Right renal cortex interstitium (tissue), 3 donors: ENCODE data around the gene SSR4. TPM values are rescaled to one million over a fixed set of nuclear protein-coding genes. Genes with fewer than 3 reads are reported as not detected.

ENCODE experiments used
- DNase-seq, 3 donors: peaks; one replicate each; pipeline ENCODE4 v3.0.0-alpha.2; 2013; ENCODE audit warnings: low read depth in 3 of 3, low spot score in 2 of 3
- polyA plus RNA-seq, 3 donors: library from polyadenylated mRNA; unstranded; fragments of 120-200 nt; gene quantifications; one replicate each; pipeline ENCODE4 v1.2.1, GENCODE V29; 2013; ENCODE audit not compliant: insufficient read length in 3 of 3

SSR4 gene
- polyA plus RNA-seq, 3 donors: 135 to 164 (median 160) TPM

- DNase-seq: no peak
Observed at GRCh38 chrX:153769158-153769864, 25.2 kb upstream of the SSR4 start.

- no peak for DNase-seq
Observed at GRCh38 chrX:153769865-153770600, 24.4 kb upstream of the SSR4 start.

- DNase-seq: no peak
Observed at GRCh38 chrX:153770601-153771414, 23.7 kb upstream of the SSR4 start.

- no peak for DNase-seq
Observed at GRCh38 chrX:153771415-153772315, 22.8 kb upstream of the SSR4 start.

- DNase-seq: no peak
Observed at GRCh38 chrX:153772316-153773217, 21.9 kb upstream of the SSR4 start.

GRCh38 chrX:153773218-153773611 lies 21.3 kb upstream of the SSR4 start:
- DNase-seq: no peak

DNA sequence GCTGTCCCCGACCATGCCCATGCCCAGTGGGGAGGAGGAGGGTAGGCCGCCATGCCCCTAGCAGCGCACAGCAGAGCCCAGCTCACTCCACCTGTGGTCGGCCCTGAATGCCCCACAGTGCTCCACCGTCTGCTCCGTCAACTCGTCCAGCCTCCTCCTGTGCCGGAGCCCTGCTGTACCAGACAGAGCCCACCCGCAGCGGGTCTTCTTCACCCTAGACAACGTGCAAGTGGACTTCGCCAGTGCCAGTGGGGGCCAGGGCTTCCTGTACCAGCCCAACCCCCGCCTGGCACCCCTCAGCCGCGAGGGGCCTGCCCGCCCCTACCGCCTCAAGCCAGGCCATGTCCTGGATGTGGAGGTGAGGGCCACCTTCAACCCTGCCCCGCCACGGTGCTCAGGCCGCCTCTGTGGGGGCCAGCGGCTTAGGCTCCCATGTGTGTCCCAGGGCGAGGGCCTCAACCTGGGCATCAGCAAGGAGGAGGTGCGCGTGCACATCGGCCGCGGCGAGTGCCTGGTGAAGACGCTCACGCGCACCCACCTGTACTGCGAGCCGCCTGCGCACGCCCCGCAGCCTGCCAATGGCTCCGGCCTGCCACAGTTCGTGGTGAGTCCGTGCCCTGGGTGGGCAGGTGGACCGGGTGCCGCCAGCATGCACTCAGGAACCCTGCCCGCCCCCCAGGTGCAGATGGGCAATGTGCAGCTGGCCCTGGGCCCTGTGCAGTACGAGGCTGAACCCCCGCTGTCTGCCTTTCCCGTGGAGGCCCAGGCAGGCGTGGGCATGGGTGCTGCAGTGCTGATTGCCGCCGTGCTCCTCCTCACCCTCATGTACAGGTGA lies 20.5 kb upstream of the SSR4 start:
- DNase-seq: no peak

GRCh38 chrX:153774576-153775292 lies 19.7 kb upstream of the SSR4 start:
- no peak for DNase-seq

DNA sequence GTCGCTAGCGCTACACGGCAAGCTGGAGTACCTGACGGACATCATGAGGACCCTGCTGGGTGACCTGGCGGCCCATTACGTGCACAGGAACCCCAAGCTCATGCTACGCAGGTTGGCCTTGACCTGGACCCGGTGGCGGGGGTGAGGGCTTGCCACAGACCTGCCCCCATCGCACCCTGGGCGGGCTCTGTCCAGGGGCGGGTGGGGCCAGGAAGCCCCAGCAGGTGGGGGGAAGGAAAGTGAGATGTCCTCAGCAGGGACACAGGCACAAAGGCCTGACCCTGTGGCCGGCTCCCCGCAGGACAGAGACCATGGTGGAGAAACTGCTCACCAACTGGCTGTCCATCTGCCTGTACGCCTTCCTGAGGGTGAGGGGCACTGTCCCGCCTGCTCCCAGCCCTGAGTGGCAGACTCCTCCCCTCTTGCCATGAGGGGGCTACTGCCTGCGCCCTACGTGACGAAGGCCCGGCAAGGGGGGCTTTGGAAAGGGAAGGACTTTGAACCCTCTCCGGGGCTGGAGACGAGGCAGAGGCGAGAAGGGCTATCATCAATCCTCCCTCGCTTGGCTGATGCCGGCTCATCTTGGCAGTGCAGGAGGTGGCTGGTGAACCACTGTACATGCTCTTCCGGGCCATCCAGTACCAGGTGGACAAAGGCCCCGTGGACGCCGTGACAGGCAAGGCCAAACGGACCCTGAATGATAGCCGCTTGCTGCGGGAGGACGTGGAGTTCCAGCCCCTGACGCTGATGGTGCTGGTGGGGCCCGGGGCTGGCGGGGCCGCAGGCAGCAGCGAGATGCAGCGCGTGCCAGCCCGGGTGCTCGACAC lies 19.0 kb upstream of the SSR4 start:
- DNase-seq: no peak

DNA sequence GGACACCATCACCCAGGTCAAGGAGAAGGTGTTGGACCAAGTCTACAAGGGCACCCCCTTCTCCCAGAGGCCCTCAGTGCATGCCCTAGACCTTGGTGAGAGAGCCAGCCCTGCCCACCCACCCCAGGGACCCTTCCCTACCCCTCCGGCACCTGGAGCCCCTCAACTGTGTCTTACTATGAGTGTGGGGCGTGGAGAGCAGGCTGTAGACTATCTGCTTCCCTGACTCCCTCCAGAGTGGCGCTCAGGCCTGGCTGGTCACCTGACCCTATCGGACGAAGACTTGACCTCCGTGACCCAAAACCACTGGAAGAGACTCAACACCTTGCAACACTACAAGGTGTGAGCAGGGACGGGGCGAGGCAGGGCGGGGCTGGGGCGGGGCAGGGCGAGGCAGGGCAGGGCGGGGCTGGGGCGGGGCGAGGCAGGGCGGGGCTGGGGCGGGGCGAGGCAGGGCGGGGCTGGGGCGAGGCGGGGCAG lies 18.3 kb upstream of the SSR4 start:
- DNase-seq: no peak

GRCh38 chrX:153776611-153777045 lies 17.8 kb upstream of the SSR4 start:
- DNase-seq: no peak

GRCh38 chrX:153777261-153778090 lies 17.0 kb upstream of the SSR4 start:
- no peak for DNase-seq

DNA sequence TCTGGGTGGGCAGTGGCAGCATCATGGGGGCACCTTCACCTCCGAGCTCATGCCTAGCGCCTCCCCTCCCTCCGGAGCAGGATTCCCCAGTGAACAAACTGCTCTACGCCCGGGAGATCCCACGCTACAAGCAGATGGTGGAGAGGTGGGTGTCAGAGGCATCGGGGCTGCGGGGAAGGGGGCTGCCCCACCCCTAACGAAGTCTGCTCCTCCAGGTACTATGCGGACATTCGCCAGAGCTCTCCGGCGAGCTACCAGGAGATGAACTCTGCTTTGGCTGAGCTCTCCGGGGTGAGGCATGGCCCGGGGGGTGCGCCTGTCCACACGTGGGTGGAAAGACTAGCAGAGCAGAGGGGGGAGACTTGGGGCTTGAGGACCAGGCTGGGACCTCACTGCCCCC lies 16.3 kb upstream of the SSR4 start:
- DNase-seq: no peak

- DNase-seq: no peak
Observed at GRCh38 chrX:153778684-153779101, 15.8 kb upstream of the SSR4 start.

DNA sequence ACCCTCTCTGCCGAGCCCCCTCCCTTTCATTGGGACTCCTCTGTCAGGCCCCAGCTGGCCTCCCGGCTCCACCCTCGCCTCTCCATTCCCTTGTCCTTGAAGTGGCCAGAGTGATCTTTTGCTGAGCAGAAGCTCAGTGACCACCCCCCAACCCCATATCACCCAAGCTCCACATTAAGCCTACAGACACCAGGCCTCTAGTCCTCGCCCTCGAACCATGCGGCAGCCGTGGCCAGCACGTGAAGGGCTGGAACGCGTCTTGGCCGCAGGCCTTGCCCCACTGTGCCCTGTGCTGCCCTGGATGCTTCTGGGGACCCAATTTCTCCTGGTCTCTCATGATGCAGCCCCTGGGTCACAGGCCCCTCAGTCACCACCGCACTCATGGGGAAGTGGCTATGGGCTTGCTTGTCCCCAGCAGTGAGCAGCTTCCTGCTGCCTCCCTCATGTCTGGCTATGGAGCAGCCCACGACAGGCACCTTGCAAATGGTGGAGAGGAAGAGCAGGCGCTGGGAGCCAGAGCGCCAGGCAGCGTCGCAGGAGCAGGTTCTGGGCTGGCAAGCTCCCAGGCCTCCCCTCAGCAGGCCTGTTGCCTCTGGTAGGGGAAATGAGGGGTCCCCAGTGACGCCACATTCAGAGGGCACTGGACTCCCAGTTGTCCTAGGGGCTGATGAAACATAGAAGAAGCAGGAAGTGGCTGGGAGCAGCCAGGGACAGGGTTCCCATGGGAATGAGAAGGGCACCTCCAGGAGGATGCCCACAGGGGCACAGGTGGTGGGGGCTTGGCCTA lies 14.4 kb upstream of the SSR4 start:
- no peak for DNase-seq
